Measurements from ENCODE around the gene HOOK2. TPM values are rescaled to one million over a fixed set of nuclear protein-coding genes. Genes with fewer than 3 reads are reported as not detected.
A peak's percentile ranks its signal among the peaks of the same experiment; 100 is the strongest.

The HOOK2 gene
- total RNA-seq, 4 donors from 2014 or later = 138 to 387 (median 215) TPM

GRCh38 chr19:12791345-12792050, 16.1 kb upstream of the HOOK2 start, which contains the start of gene JUNB:
JUNB (plus strand) TSS chr19:12791486; CDS start chr19:12791772, 286 bp downstream.
- intact Hi-C loops (cut with DNase I; ENCODE audit: low total_unique reads) = no loop called here
- H3K4me1 ChIP-seq = peaks cover 28 to 64% (median 55%) of the 10 kb centered on the region in 4 donors

GRCh38 chr19:12790628-12791344, 15.4 kb upstream of the HOOK2 start:
- Histone ChIP-seq H3K27me3 (no peaks in the 10 kb centered on the region), H3K9me3 (no peaks in the 10 kb centered on the region), H3K36me3 (no peaks in the 10 kb centered on the region), H3K4me1 (peaks cover 29 to 64% (median 55%) of the 10 kb centered on the region in 4 donors), H3K27ac (peak overlapping the region; percentile 97 to 99 (median 98)), H3K4me3 (peak overlapping the region; percentile 56 to 90 (median 87))
- intact Hi-C loops (cut with DNase I; ENCODE audit: low total_unique reads) = no loop called here
- no peak for DNase-seq
- in situ Hi-C loops (cut with MboI; ENCODE audit: low pct_ligation_motif_present in 1 of 4, low pct_unique_long_range_greater_than_20kb in 1 of 4, low sequenced_read_pairs in 3 of 4) = no loop called here
- WGBS, 2 donors (ENCODE audit: low coverage in 1 of 2) = 1 to 2% methylated on average over 8 to 22 of the region's 22 CpGs
- TF ChIP-seq EP300 (IDR thresholded peaks at IDR 0.05; ENCODE audit: low read depth) (no peak), POLR2AphosphoS5 (IDR thresholded peaks at IDR 0.05) (no peak), CTCF (IDR thresholded peaks at IDR 0.05) (no peak), POLR2A (IDR thresholded peaks at IDR 0.05) (no peak)

More at GRCh38 chr19:12791345-12792050, 16.1 kb upstream of the HOOK2 start, which contains the start of gene JUNB:
- Histone ChIP-seq H3K27me3 (no peaks in the 10 kb centered on the region), H3K9me3 (no peaks in the 10 kb centered on the region), H3K4me3 (peak within 1 kb of the TSS; percentile 56 to 90 (median 87)), H3K36me3 (no peaks in the 10 kb centered on the region), H3K27ac (peak within 1 kb of the TSS; percentile 97 to 99 (median 98))
- DNase-seq = peak; percentile 99
- WGBS, 2 donors (ENCODE audit: low coverage in 1 of 2) = 0% methylated on average over 51 of the region's 73 CpGs; no CpG with 5 or more reads in 1 of the 2 donors
- in situ Hi-C loops (cut with MboI; ENCODE audit: low pct_ligation_motif_present in 1 of 4, low pct_unique_long_range_greater_than_20kb in 1 of 4, low sequenced_read_pairs in 3 of 4) = no loop called here
- TF ChIP-seq EP300 (IDR thresholded peaks at IDR 0.05; ENCODE audit: low read depth) (peak; percentile 99), POLR2AphosphoS5 (IDR thresholded peaks at IDR 0.05) (peak; percentile 100), POLR2A (IDR thresholded peaks at IDR 0.05) (peak; percentile 100), CTCF (IDR thresholded peaks at IDR 0.05) (peak in 2 of 5 experiments; percentile 21 to 48)

- Histone ChIP-seq H3K4me3 (peak overlapping the region; percentile 56 to 90 (median 87)), H3K36me3 (no peaks in the 10 kb centered on the region), H3K9me3 (no peaks in the 10 kb centered on the region), H3K4me1 (peaks cover 32 to 64% (median 57%) of the 10 kb centered on the region in 4 donors), H3K27ac (peak overlapping the region; percentile 97 to 99 (median 98)), H3K27me3 (no peaks in the 10 kb centered on the region)
- 0% methylated on average over 4 to 34 of the region's 56 CpGs for WGBS, 2 donors (ENCODE audit: low coverage in 1 of 2)
- DNase-seq = peak; percentile 97
- in situ Hi-C loops (cut with MboI; ENCODE audit: low pct_ligation_motif_present in 1 of 4, low pct_unique_long_range_greater_than_20kb in 1 of 4, low sequenced_read_pairs in 3 of 4) = no loop called here
- peak; percentile 91 to 98 (median 98) for TF ChIP-seq POLR2AphosphoS5 (IDR thresholded peaks at IDR 0.05)
- TF ChIP-seq POLR2A (IDR thresholded peaks at IDR 0.05) = peak; percentile 98
- TF ChIP-seq CTCF (IDR thresholded peaks at IDR 0.05) = no peak
- TF ChIP-seq EP300 (IDR thresholded peaks at IDR 0.05; ENCODE audit: low read depth) = peak; percentile 79
- intact Hi-C loops (cut with DNase I; ENCODE audit: low total_unique reads) = loop anchor here (10.0 kb wide), 1 partner anchor 365 kb away; the partner anchor contains the start of genes IER2 and STX10
These were observed 14.7 kb upstream of the HOOK2 start for GRCh38 chr19:12789904-12790619.

All from transverse colon (tissue), 4 donors.